ENCODE data around the gene ARSJ. TPM values are rescaled to one million over a fixed set of nuclear protein-coding genes. Genes with fewer than 3 reads are reported as not detected.
A peak's percentile ranks its signal among the peaks of the same experiment; 100 is the strongest.
"Not testable (repeated sequence)": the region's sequence is repeated elsewhere in the genome, so short reads cannot be mapped to it uniquely, and the experiment has no call there.

ARSJ gene
- total RNA-seq, result 0.59 TPM
- long read RNA-seq, full-length matches to known transcripts, result 1 of 1 reads
- long read RNA-seq, partial matches to known transcripts, result 0 of 1 reads
- long read RNA-seq, other reads (novel, unspliced or antisense), result 0 of 1 reads

GRCh38 chr4:113979148-113979904 lies at the start of gene ARSJ:
Gene ARSJ, minus strand, starts transcription at chr4:113979647. Its CDS starts 813 bp downstream, at chr4:113978834.
- DNase-seq, result peak; percentile 68
- intact Hi-C loops (cut with micrococcal nuclease), result no loop called here
- ATAC-seq, result peak; percentile 81

DNA sequence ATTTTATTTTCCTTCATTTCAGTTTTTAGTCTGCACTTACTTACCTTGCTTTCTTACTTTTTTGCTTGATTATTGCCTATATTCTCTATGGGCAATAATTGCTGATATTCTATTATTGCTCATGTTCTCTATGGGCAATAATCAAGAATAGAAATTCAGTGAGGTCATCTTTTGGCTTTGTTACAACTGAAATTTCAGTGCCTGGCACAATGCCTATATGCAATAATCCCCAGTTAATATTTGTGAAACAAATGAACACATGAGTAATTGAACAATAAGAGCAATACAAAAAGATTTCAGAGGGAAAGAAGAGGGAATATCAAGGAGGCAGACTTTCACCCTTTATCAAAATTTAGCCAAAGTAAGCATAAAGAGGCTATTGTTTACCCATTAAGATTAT lies 48.6 kb upstream of the ARSJ start:
- DNase-seq (no peak), ATAC-seq (no peak)
- intact Hi-C loops (cut with micrococcal nuclease), result no loop called here

DNA sequence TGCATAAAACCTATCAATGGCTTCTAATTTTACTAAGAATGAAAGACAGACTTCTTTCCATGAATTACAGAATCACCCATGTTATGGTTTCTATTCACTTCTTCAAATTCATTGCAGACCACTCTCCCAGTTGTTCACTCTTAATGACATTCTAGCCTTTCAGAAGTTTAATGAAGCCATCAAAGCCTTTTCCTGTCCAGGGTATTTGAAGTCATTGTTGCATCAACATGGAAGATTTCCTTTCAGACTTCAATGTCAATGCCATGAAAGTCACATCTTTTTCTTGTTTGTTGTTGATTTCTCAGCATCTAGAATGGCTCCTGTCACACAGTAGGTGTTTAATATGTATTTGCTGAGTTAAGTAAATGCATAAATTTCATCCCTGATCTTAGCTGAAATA lies 48.1 kb upstream of the ARSJ start:
- no peak for DNase-seq
- no peak for ATAC-seq
- intact Hi-C loops (cut with micrococcal nuclease), result no loop called here

- ATAC-seq (no peak), DNase-seq (no peak)
- intact Hi-C loops (cut with micrococcal nuclease), result no loop called here
Measured at GRCh38 chr4:114026447-114026846, 47.0 kb upstream of the ARSJ start.

- DNase-seq (no peak), ATAC-seq (no peak)
- intact Hi-C loops (cut with micrococcal nuclease), result no loop called here
Measured at GRCh38 chr4:114025176-114025777, 45.8 kb upstream of the ARSJ start.

- ATAC-seq (no peak), DNase-seq (no peak)
- intact Hi-C loops (cut with micrococcal nuclease), result no loop called here
Measured at GRCh38 chr4:114021451-114021850, 42.0 kb upstream of the ARSJ start.

DNA sequence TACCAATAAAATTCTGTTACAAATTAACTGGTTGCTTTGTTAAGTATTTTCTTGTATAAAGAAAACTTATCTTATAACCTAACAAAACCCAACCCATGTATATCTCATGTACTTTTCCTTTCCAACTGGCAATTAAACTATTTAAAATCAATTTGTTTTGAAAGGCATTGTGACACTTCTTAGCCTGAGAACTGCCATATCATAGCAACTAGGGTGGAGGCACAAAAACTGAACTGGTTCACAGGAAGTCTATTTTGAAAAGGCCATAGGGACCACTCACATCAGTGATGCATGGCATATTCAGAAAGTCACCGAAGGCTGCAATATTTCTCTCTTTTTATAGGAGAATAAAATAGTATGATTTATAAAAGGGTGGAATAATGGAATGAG lies 40.5 kb upstream of the ARSJ start:
- no peak for DNase-seq
- no peak for ATAC-seq
- intact Hi-C loops (cut with micrococcal nuclease), result no loop called here

GRCh38 chr4:114019276-114019968 lies 40.0 kb upstream of the ARSJ start:
- ATAC-seq (no peak), DNase-seq (no peak)
- intact Hi-C loops (cut with micrococcal nuclease), result no loop called here

DNA sequence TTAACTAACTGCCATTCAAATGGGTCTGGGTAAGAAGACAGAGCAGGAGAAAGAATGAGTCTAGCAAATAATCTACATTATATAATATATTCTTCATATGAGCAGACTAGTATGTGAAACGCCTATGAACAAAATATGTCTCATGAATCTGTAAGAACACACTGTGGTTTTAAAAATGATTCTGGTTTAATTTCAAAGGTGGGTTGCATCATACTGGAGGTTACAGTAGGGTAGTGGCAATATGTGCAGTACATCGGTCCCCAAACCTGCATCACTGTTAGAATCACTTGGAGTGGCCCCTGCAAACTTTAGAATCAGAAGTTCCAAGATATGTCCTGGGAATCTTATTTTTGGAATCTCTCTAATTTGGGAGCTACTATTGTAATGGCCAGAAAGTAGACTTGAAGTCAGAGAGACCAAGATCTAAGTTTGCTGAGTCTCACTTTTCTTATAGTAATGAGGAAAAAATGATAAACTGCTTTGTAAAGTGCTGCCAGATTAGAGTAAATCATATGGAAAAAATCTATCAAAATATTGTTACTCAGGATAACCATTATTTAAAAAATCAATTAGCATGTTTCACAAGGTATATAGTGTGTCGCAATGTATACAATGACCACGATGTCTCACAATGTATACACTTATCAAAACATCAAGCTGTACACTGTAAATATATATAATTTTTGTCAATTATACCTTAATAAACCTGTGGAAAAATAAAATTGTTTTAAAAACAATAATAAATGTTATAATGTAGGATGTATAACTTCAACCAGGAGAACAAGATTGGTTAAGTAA lies 37.9 kb upstream of the ARSJ start:
- intact Hi-C loops (cut with micrococcal nuclease), result no loop called here
- DNase-seq (no peak), ATAC-seq (no peak)

GRCh38 chr4:114015444-114015899 lies 36.0 kb upstream of the ARSJ start:
- ATAC-seq (no peak), DNase-seq (no peak)
- intact Hi-C loops (cut with micrococcal nuclease), result no loop called here

GRCh38 chr4:114013201-114013600 lies 33.8 kb upstream of the ARSJ start:
- intact Hi-C loops (cut with micrococcal nuclease); DNase-seq; ATAC-seq: not testable (repeated sequence)

DNA sequence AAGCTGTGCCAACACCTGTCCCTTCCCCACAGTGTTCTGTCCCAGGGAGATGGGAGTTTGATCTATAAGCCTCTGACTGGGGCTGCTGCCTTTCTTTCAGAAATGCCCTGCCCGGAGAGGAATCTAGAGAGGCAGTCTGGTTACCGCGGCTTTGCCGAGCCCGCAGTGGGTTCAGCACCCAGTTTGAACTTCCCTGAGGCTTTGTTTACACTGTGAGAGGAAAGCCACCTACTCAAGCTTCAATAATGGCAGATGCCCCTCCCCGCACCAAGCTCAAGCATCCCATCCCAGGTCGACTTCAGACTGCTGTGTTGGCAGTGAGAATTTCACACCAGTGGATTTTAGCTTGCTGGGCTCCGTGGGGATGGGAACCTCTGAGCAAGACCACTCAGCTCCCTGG lies 33.3 kb upstream of the ARSJ start:
- ATAC-seq (no peak), DNase-seq (no peak)
- intact Hi-C loops (cut with micrococcal nuclease), result no loop called here

- intact Hi-C loops (cut with micrococcal nuclease), result no loop called here
- DNase-seq, result no peak
- peak; percentile 25 for ATAC-seq
Measured at GRCh38 chr4:114005569-114006442, 26.4 kb upstream of the ARSJ start.

DNA sequence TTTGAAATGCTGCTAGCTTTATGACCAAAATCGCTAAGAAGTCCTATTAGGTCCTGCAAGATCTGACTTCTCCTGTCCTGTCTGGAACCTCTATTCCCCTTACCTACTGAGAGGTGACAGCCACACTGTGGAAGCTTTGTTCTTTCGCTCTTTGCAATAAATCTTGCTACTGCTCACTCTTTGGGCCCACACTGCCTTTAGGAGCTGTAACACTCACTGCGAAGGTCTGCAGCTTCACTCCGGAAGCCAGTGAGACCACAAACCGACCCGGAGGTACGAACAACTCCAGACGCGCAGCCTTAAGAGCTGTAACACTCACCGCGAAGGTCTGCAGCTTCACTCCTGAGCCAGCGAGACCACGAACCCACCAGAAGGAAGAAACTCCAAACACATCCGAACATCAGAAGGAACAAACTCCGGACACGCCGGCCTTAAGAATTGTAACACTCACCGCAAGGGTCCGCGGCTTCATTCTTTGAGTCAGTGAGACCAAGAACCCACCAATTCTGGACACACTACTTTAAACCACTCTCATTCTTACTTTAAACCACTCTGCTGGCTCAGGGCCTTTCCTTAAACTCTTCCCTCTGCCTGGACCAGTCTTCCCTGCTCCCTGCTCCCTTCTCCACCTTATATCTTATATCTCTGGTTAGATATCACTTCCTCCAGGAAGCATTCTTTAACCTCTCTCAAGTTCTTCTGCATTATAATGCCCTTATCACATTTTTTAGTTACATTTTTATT lies 25.2 kb upstream of the ARSJ start:
- intact Hi-C loops (cut with micrococcal nuclease); DNase-seq; ATAC-seq: not testable (repeated sequence)

DNA sequence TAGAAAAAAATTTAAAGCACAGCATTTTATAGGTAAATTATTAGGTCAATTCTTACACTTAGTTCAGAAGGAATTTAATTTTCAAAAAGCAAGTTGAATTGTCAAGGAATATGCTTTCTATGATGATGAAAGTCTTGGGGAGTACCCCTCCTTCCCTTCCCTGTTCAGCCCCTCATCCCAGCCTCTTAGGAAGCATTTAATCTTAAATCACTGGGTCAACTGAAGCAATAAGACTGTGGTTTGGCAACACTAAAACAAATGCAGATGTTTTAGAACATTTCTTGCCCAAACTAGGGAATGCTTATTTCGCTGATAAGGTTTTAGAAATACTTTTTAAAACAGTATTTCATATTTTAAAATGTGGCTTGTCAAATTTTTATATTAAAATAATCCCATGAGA lies 19.1 kb upstream of the ARSJ start:
- DNase-seq (no peak), ATAC-seq (peak; percentile 69)
- intact Hi-C loops (cut with micrococcal nuclease), result no loop called here

DNA sequence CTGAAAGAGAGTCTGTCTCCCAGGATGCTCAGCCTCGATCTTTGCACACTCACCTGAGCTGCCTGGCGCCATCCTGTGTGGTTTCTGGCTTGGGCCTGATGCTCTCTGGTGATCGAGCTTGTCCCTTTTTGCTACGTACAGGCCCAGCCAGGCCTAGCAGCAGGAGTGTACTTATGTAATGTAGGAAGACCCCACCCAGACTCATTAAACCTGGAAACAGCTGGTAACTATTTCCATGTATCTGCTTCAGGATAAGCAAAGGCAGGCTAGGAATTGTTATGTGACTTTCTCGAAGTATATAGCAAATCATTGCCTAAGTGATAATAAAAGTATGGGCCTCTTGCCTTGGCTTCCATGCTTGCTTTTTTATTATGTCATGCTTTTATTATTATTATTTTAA lies 18.6 kb upstream of the ARSJ start:
- intact Hi-C loops (cut with micrococcal nuclease), result no loop called here
- ATAC-seq (no peak), DNase-seq (no peak)

DNA sequence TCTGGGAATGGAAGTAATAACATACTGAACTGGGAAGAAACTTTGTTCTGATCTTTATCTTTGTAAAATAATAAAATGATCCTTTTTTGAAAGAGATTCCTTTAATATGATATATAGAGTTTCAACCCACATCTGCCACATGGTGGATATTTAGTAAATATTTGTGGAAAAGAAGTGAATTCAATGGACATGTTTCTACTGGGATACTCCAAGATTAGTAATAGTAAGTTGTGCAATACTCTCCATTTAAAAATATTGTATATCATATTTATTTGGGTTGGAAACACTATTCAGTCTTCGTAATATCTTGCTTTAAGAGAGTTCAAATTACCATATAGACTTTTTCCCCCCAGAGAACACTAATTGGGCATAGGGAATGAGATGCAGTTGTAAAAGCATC lies 17.8 kb upstream of the ARSJ start:
- intact Hi-C loops (cut with micrococcal nuclease), result no loop called here
- ATAC-seq, result no peak
- no peak for DNase-seq

Measured in left ventricle myocardium superior (tissue), 1 donor.